HUES64 (cell line): ENCODE measurements around the gene CSF2RB.

Experiments used
- H3K27ac ChIP-seq: 2 replicates; pipeline ENCODE4 v1.7.0; 2013; ENCODE audit warnings: low read depth, low read length, inconsistent platforms
- H3K27me3 ChIP-seq: 2 replicates; pipeline ENCODE4 v1.6.1; 2013; ENCODE audit warnings: mild to moderate bottlenecking, low read length; ENCODE audit not compliant: insufficient read depth
- H3K36me3 ChIP-seq: 2 replicates; pipeline ENCODE4 v1.6.1; 2013; ENCODE audit warnings: mild to moderate bottlenecking, low read length; ENCODE audit not compliant: insufficient read depth
- H3K4me1 ChIP-seq: 2 replicates; pipeline ENCODE4 v1.6.1; 2013; ENCODE audit warnings: mild to moderate bottlenecking, low read length, moderate library complexity; ENCODE audit not compliant: insufficient read depth
- H3K4me3 ChIP-seq: 2 replicates; pipeline ENCODE4 v1.5.1; 2013; ENCODE audit warnings: mild to moderate bottlenecking, low read length, moderate library complexity
- H3K9ac ChIP-seq: 2 replicates; pipeline ENCODE4 v1.6.1; 2013; ENCODE audit warnings: mild to moderate bottlenecking, low read depth, low read length
- H3K9me3 ChIP-seq: 2 replicates; pipeline ENCODE4 v1.6.1; 2013; ENCODE audit warnings: low read depth, low read length; ENCODE audit not compliant: insufficient read depth
- WGBS: fragments of 150-250, 120-280 bp; methylation state at CpG from one replicate; pipeline ENCODE4 v1.1.7; 2013; ENCODE audit warnings: missing lambda C conversion rate; 5-methylcytosine and 5-hydroxymethylcytosine counted together

Gene CSF2RB

GRCh38 chr22:36942556-36942955, 29.1 kb downstream of the CSF2RB start:
- no peak overlapping the region for H3K9ac ChIP-seq
- no peaks in the 10 kb centered on the region for H3K36me3 ChIP-seq
- peaks cover 4% of the 10 kb centered on the region; the same call in 1 of the 2 replicates for H3K4me1 ChIP-seq
- no peak overlapping the region for H3K4me3 ChIP-seq
- H3K27me3 ChIP-seq: no peaks in the 10 kb centered on the region
- 88% methylated on average over 5 of the region's 5 CpGs for WGBS
- no peak overlapping the region for H3K27ac ChIP-seq
- no peaks in the 10 kb centered on the region for H3K9me3 ChIP-seq

- no peak overlapping the region for H3K27ac ChIP-seq
- H3K9ac ChIP-seq: no peak overlapping the region
- H3K4me3 ChIP-seq: no peak overlapping the region
- H3K27me3 ChIP-seq: no peaks in the 10 kb centered on the region
- no peaks in the 10 kb centered on the region for H3K36me3 ChIP-seq
- 77% methylated on average over 4 of the region's 4 CpGs for WGBS
- no peaks in the 10 kb centered on the region for H3K9me3 ChIP-seq
- H3K4me1 ChIP-seq: no peaks in the 10 kb centered on the region
Observed at GRCh38 chr22:36946421-36947158, 33.2 kb downstream of the CSF2RB start.

- Histone ChIP-seq H3K9me3 (no peaks in the 10 kb centered on the region), H3K4me1 (no peaks in the 10 kb centered on the region), H3K4me3 (no peak overlapping the region), H3K9ac (no peak overlapping the region), H3K27ac (no peak overlapping the region), H3K36me3 (no peaks in the 10 kb centered on the region), H3K27me3 (no peaks in the 10 kb centered on the region)
- WGBS: 90% methylated on average over 8 of the region's 9 CpGs
Observed at GRCh38 chr22:36948273-36949225, 35.1 kb downstream of the CSF2RB start.

GRCh38 chr22:36950797-36951590, 37.6 kb downstream of the CSF2RB start:
- no peaks in the 10 kb centered on the region for H3K9me3 ChIP-seq
- 91% methylated on average over 16 of the region's 17 CpGs for WGBS

GRCh38 chr22:36951746-36952145, 38.3 kb downstream of the CSF2RB start:
- no peaks in the 10 kb centered on the region for H3K36me3 ChIP-seq
- no peak overlapping the region for H3K27ac ChIP-seq
- no peak overlapping the region for H3K4me3 ChIP-seq
- no peaks in the 10 kb centered on the region for H3K4me1 ChIP-seq
- no peak overlapping the region for H3K9ac ChIP-seq
- no peaks in the 10 kb centered on the region for H3K27me3 ChIP-seq
- no peaks in the 10 kb centered on the region for H3K9me3 ChIP-seq
- 91% methylated on average over 7 of the region's 7 CpGs for WGBS

More at GRCh38 chr22:36950797-36951590, 37.6 kb downstream of the CSF2RB start:
- no peaks in the 10 kb centered on the region for H3K36me3 ChIP-seq
- H3K4me3 ChIP-seq: no peak overlapping the region
- H3K9ac ChIP-seq: no peak overlapping the region
- H3K27me3 ChIP-seq: no peaks in the 10 kb centered on the region
- no peak overlapping the region for H3K27ac ChIP-seq
- H3K4me1 ChIP-seq: no peaks in the 10 kb centered on the region

- 93% methylated on average over 10 of the region's 13 CpGs for WGBS
- no peaks in the 10 kb centered on the region for H3K36me3 ChIP-seq
- H3K9me3 ChIP-seq: peaks cover 4% of the 10 kb centered on the region; the same call in 1 of the 2 replicates
- H3K9ac ChIP-seq: no peak overlapping the region
- no peak overlapping the region for H3K4me3 ChIP-seq
- no peaks in the 10 kb centered on the region for H3K4me1 ChIP-seq
- H3K27ac ChIP-seq: no peak overlapping the region
- H3K27me3 ChIP-seq: no peaks in the 10 kb centered on the region
Observed at GRCh38 chr22:36953239-36954080, 40.0 kb downstream of the CSF2RB start.

- Histone ChIP-seq H3K9me3 (peaks cover 4% of the 10 kb centered on the region; the same call in 1 of the 2 replicates), H3K9ac (no peak overlapping the region), H3K27me3 (no peaks in the 10 kb centered on the region), H3K4me3 (no peak overlapping the region), H3K4me1 (no peaks in the 10 kb centered on the region), H3K36me3 (no peaks in the 10 kb centered on the region), H3K27ac (no peak overlapping the region)
- 90% methylated on average over 10 of the region's 10 CpGs for WGBS
Observed at GRCh38 chr22:36954251-36955014, 41.0 kb downstream of the CSF2RB start.

- H3K4me1 ChIP-seq: no peaks in the 10 kb centered on the region
- no peak overlapping the region for H3K9ac ChIP-seq
- H3K9me3 ChIP-seq: peaks cover 4% of the 10 kb centered on the region; the same call in 1 of the 2 replicates
- no peak overlapping the region for H3K4me3 ChIP-seq
- H3K36me3 ChIP-seq: no peaks in the 10 kb centered on the region
- 100% methylated on average over 1 of the region's 1 CpG for WGBS
- no peaks in the 10 kb centered on the region for H3K27me3 ChIP-seq
- H3K27ac ChIP-seq: no peak overlapping the region
Observed at GRCh38 chr22:36955691-36956090, 42.3 kb downstream of the CSF2RB start.

- Histone ChIP-seq H3K27me3 (no peaks in the 10 kb centered on the region), H3K4me3 (no peak overlapping the region), H3K27ac (no peak overlapping the region), H3K36me3 (no peaks in the 10 kb centered on the region), H3K9me3 (peaks cover 4% of the 10 kb centered on the region; the same call in 1 of the 2 replicates), H3K9ac (no peak overlapping the region), H3K4me1 (peaks cover 12% of the 10 kb centered on the region)
- 83% methylated on average over 2 of the region's 2 CpGs for WGBS
Observed at GRCh38 chr22:36958366-36958765, 44.9 kb downstream of the CSF2RB start.
